GM12873 (cell line): ENCODE results near the gene HSBP1L1.

ENCODE experiments used
- CTCF ChIP-seq: IDR thresholded peaks from 2 replicates; pipeline ENCODE4 v1.5.1; 2012; ENCODE audit warnings: low read depth, mild to moderate bottlenecking, moderate library complexity, low read length, control low read depth; ENCODE audit not compliant: insufficient read depth; ENCODE audit errors: missing control alignments

HSBP1L1 gene

DNA sequence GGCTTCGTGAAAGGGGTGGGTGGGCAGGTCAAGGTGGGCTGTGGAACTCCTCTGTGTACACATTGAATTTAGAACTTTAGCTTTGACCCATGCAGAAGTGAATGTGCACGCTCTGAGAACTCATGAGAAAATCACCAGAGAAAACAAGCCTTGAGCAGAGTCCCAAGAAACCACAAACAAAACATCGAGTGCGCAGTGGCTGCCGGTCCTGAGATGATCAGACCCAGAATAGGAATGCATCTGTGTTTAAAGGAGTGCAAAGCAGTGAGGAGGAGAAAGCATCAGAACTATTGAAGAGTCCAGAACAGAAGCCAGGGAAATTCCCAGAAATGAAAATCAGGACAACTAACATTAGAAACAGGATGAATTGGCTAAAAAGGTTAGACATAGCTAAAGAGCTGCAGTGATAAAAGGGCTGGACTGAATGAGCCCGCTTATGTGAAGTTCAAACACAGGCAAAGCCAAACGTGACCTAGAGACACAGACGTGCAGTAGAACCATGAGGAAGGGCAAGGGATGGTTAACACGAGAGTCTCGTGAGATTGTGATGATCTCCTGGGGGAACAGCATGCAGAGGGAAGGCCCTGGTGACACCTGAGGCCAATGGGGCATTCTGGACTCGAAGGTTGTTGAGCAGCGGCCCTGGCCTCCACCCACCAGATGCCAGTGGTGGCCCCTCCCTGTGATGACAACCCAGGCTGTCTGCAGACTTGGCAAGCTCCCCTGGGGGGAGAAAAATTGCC, 40.3 kb downstream of the HSBP1L1 start:
- TF ChIP-seq CTCF, result no peak

- TF ChIP-seq CTCF, result no peak
Observed at GRCh38 chr18:80006724-80007123, 42.3 kb downstream of the HSBP1L1 start.

DNA sequence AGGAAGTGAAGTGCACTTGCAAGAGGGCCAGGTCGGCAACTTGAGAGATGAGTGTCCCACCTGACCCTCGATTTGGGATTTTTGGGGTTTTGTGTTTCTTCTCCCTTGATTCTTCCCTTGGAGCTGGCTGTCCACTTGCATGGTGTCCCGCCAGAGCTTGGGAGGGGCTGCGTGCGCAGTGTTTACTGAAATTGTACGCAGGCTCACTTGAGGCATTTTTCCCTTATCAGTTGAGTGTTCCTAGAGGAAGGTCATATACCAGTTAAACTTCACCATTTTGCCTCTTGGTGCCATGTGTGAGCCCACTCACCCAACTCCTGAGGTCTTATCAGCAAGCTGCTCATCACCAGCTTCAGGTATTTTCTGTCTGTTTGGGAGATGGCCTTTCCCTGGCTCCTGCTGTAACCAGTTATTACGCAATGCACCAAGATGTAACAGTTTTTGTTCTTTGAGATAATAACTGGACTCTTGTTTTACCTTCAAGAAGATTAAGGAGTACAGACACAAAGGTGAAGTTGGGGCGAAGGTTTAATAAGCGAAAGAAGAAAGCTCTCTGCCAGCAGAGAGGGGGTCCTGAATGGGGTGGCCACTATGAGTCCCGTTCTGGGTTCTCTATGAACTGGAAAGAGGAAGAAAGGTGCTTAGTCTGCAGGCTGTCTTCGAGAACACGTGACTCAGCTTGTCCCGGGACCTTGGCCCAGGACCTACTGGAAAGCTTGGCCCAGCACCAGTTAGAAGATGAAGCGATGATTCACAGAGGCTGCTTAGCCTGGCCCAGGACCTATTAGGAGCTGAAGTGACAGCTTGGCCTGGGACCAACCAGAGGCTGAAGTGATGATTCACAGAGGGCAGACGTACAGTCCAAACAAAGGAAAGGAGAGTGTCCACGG, 45.5 kb downstream of the HSBP1L1 start:
- TF ChIP-seq CTCF, result no peak

GRCh38 chr18:80010551-80010906, 46.1 kb downstream of the HSBP1L1 start:
- TF ChIP-seq CTCF, result no peak

DNA sequence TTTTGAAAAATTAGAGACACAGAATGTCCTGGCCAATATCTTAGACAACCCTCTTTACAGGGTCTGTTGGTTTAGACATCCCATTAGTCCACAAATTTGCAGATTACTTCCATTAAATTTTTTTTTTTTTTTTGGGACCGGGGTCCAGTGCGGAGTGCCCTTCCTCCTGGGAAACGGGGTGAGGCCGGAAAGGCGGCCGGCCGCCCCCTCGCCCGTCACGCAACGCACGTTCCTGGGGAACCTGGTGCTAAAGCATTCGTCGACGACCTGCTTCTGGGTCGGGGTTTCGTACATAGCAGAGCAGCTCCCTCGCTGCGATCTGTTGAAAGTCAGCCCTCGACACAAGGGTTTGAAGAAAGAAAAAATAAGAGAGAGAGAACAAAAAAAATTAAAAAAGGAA, 48.3 kb downstream of the HSBP1L1 start:
- no peak for TF ChIP-seq CTCF
